Tibial nerve (tissue), 3 donors: ENCODE results near the gene ZNF512B.

Experiments used
- POLR2A ChIP-seq, 2 donors: fragments of 450-650 bp; IDR thresholded peaks; one replicate each; pipeline ENCODE4 v1.6.1; 2017; ENCODE audit warnings: antibody characterized with exemption in 2 of 2, mild to moderate bottlenecking in 2 of 2, moderate library complexity in 2 of 2
- TF ChIP-seq, protein P1 (sequence below), 5 experiments: fragments of 200-600 bp in 3 of 5; fragments of 450-650 bp in 2 of 5; sonication (generic) in 3 of 5; IDR thresholded peaks; one replicate each; pipeline ENCODE4 v1.5.1; 2016 to 2019; ENCODE audit warnings: antibody characterized with exemption in 5 of 5, mild to moderate bottlenecking in 3 of 5, moderate library complexity in 2 of 5

DNA sequence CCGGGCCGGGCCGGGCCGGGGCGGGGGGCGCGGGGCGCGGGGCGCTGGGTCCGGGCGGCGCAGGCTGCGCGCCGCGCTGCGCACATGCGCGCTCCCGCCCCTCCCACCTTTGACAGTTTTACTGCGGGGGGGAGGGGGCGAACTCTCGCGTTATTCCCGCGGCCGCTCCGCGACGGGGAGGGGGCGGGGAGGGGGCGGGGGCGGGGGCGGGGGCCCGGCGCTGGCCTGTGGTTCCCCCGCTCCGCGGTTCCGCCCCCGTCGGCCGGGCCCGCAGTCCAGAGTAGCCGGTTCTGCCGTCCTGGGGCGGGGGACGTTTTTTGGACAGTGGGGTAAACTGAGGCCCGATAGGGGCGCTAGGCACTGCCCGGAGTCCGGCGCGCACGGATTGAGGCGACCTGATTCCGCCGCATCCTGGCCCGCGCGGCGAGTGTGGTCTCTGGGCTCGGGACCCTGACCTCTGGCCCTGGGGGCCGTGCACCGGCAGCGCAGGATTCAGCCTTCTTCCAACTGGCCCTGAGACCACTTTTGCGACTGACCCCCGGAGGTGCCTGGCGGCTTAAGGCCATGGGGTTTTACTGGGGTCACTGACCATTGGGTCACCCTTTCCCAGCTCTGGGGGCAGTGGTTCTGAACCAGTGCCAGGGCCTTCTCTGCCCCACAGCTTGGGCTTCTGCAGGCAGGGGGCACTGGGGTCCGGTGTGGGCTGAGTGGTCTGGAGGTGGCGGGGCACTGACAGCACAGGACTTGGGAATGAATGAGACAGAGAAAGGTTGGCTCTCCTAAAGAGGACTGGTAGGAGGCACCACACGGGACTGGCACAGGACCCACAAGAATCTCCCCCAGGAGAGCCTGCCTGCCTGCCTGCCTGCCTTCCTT, at the start of gene ZNF512B:
- TF ChIP-seq, protein P1, sequence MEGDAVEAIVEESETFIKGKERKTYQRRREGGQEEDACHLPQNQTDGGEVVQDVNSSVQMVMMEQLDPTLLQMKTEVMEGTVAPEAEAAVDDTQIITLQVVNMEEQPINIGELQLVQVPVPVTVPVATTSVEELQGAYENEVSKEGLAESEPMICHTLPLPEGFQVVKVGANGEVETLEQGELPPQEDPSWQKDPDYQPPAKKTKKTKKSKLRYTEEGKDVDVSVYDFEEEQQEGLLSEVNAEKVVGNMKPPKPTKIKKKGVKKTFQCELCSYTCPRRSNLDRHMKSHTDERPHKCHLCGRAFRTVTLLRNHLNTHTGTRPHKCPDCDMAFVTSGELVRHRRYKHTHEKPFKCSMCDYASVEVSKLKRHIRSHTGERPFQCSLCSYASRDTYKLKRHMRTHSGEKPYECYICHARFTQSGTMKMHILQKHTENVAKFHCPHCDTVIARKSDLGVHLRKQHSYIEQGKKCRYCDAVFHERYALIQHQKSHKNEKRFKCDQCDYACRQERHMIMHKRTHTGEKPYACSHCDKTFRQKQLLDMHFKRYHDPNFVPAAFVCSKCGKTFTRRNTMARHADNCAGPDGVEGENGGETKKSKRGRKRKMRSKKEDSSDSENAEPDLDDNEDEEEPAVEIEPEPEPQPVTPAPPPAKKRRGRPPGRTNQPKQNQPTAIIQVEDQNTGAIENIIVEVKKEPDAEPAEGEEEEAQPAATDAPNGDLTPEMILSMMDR (IDR thresholded peaks at IDR 0.05), result no peak
- no peak for TF ChIP-seq POLR2A (IDR thresholded peaks at IDR 0.05)
